HG02973 (cell line): Measurements from ENCODE around the gene CFAP46.
"Not testable (repeated sequence)": the region's sequence is repeated elsewhere in the genome, so short reads cannot be mapped to it uniquely, and the experiment has no call there.

ENCODE experiments used
- ATAC-seq: cut with Tn5 transposase; IDR thresholded peaks from one replicate; pipeline ENCODE4 v1.9.1; 2021; ENCODE audit warnings: moderate library complexity; ENCODE audit not compliant: unreplicated experiment

CFAP46 gene

GRCh38 chr10:132810141-132810806 is 132.1 kb downstream of the CFAP46 start:
- ATAC-seq, result no peak

- ATAC-seq, result no peak
Observed at GRCh38 chr10:132809232-132810140, 132.9 kb downstream of the CFAP46 start.

GRCh38 chr10:132808383-132809231 is 133.8 kb downstream of the CFAP46 start:
- no peak for ATAC-seq

GRCh38 chr10:132807621-132808049 is 134.7 kb downstream of the CFAP46 start:
- ATAC-seq, result no peak

GRCh38 chr10:132806561-132807003 is 135.8 kb downstream of the CFAP46 start:
- ATAC-seq, result no peak

GRCh38 chr10:132806110-132806509 is 136.3 kb downstream of the CFAP46 start:
- no peak for ATAC-seq

GRCh38 chr10:132805599-132805998 is 136.8 kb downstream of the CFAP46 start:
- ATAC-seq, result no peak

GRCh38 chr10:132804785-132805426 is 137.5 kb downstream of the CFAP46 start:
- ATAC-seq, result no peak

- ATAC-seq, result no peak
Observed at GRCh38 chr10:132804287-132804686, 138.1 kb downstream of the CFAP46 start.

- no peak for ATAC-seq
Observed at GRCh38 chr10:132803416-132804210, 138.8 kb downstream of the CFAP46 start.

- ATAC-seq, result no peak
Observed at GRCh38 chr10:132802694-132803320, 139.6 kb downstream of the CFAP46 start.

GRCh38 chr10:132802048-132802447 is 140.3 kb downstream of the CFAP46 start:
- ATAC-seq, result no peak

GRCh38 chr10:132799865-132800264 is 142.5 kb downstream of the CFAP46 start:
- ATAC-seq, result no peak

GRCh38 chr10:132798876-132799275 is 143.5 kb downstream of the CFAP46 start:
- no peak for ATAC-seq

GRCh38 chr10:132798403-132798802 is 144.0 kb downstream of the CFAP46 start:
- ATAC-seq, result no peak

GRCh38 chr10:132797986-132798385 is 144.4 kb downstream of the CFAP46 start:
- ATAC-seq, result not testable (repeated sequence)

- ATAC-seq, result no peak
Observed at GRCh38 chr10:132796846-132797245, 145.5 kb downstream of the CFAP46 start.

- ATAC-seq, result no peak
Observed at GRCh38 chr10:132793871-132794849, 148.2 kb downstream of the CFAP46 start.
